Ectodermal cell (in vitro differentiated cells): Measurements from ENCODE around the gene C16orf86.

Experiments used
- H3K27ac ChIP-seq: 2 replicates; pipeline ENCODE4 v1.7.0; 2013; ENCODE audit warnings: mild to moderate bottlenecking, low read depth, low read length; ENCODE audit not compliant: insufficient read depth, poor library complexity, severe bottlenecking
- H3K27me3 ChIP-seq: 2 replicates; pipeline ENCODE4 v1.7.0; 2013; ENCODE audit warnings: mild to moderate bottlenecking, low read length; ENCODE audit not compliant: insufficient read depth, control insufficient read depth, poor library complexity, severe bottlenecking
- H3K36me3 ChIP-seq: one replicate; pipeline ENCODE4 v1.7.0; 2013; ENCODE audit warnings: low read length; ENCODE audit not compliant: control insufficient read depth, insufficient read depth
- H3K4me1 ChIP-seq: one replicate; pipeline ENCODE4 v1.7.0; 2013; ENCODE audit warnings: low read length; ENCODE audit not compliant: control insufficient read depth, insufficient read depth
- H3K4me3 ChIP-seq: 2 replicates; pipeline ENCODE4 v1.7.0; 2013; ENCODE audit warnings: low read depth, low read length, control low read depth; ENCODE audit not compliant: insufficient read depth
- H3K9me3 ChIP-seq: 2 replicates; pipeline ENCODE4 v1.7.0; 2013; ENCODE audit warnings: mild to moderate bottlenecking, low read length, moderate library complexity; ENCODE audit not compliant: control insufficient read depth
- WGBS, 2 experiments: methylation state at CpG; one replicate each; pipeline ENCODE4 v1.1.7; 2013; ENCODE audit warnings: missing lambda C conversion rate in 2 of 2; 5-methylcytosine and 5-hydroxymethylcytosine counted together

The C16orf86 gene

GRCh38 chr16:67647111-67647651 lies 19.4 kb upstream of the C16orf86 start:
- Histone ChIP-seq H3K27ac (no peak overlapping the region), H3K4me3 (no peak overlapping the region), H3K27me3 (peaks cover 28% of the 10 kb centered on the region), H3K36me3 (no peaks in the 10 kb centered on the region), H3K9me3 (no peaks in the 10 kb centered on the region), H3K4me1 (no peaks in the 10 kb centered on the region)
- WGBS, 2 experiments, result 88 to 93% methylated on average over 15 of the region's 15 CpGs

DNA sequence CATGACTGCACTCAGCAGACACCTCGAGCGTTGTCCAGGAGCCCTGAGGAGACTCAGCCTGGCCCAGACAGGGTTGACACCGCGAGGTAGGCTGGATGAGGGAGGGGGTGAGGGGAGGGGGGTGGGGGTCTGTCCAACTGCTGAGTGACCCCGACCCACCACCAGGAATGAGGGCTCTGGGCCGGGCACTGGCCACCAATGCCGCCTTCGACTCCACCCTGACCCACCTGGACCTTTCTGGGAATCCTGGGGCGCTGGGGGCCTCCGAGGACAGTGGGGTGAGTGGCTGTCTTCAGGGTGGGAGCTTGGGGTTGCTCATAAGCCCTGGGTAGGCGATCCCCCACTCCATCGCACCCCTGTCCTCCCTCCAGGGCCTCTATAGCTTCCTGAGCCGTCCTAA lies 18.9 kb upstream of the C16orf86 start:
- Histone ChIP-seq H3K27me3 (peaks cover 30% of the 10 kb centered on the region), H3K27ac (no peak overlapping the region), H3K9me3 (no peaks in the 10 kb centered on the region), H3K4me1 (no peaks in the 10 kb centered on the region), H3K36me3 (no peaks in the 10 kb centered on the region), H3K4me3 (no peak overlapping the region)
- 94 to 95% methylated on average over 11 to 13 of the region's 13 CpGs for WGBS, 2 experiments

- H3K9me3 ChIP-seq, result no peaks in the 10 kb centered on the region
- no peak overlapping the region for H3K4me3 ChIP-seq
- 91 to 92% methylated on average over 65 of the region's 65 CpGs for WGBS, 2 experiments
- H3K27ac ChIP-seq, result no peak overlapping the region
- H3K36me3 ChIP-seq, result no peaks in the 10 kb centered on the region
- H3K27me3 ChIP-seq, result peaks cover 35% of the 10 kb centered on the region
- H3K4me1 ChIP-seq, result no peaks in the 10 kb centered on the region
Observed at GRCh38 chr16:67648088-67648763, 18.4 kb upstream of the C16orf86 start.

GRCh38 chr16:67648764-67649407 lies 17.7 kb upstream of the C16orf86 start:
- peaks cover 39% of the 10 kb centered on the region for H3K27me3 ChIP-seq
- no peak overlapping the region for H3K27ac ChIP-seq
- no peak overlapping the region for H3K4me3 ChIP-seq

DNA sequence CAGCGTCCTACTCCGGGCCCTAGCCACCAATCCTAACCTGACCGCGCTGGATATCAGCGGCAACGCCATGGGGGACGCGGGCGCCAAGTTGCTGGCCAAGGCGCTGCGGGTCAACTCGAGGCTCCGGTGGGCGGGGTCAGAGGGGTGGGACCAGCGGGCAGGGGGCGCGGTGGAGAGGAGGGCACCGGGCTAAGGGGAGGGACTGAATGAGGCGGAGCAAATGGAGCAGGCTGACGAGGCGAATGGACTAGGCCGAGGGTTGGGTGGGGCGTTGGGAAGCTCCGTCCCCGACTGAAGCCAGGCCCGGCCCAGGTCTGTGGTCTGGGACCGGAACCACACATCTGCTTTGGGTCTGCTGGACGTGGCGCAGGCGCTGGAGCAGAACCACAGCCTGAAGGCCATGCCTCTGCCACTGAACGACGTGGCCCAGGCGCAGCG lies 17.1 kb upstream of the C16orf86 start:
- H3K9me3 ChIP-seq, result no peaks in the 10 kb centered on the region
- no peak overlapping the region for H3K4me3 ChIP-seq
- no peaks in the 10 kb centered on the region for H3K36me3 ChIP-seq
- 79% methylated on average over 34 of the region's 34 CpGs for WGBS, 2 experiments
- no peaks in the 10 kb centered on the region for H3K4me1 ChIP-seq
- H3K27me3 ChIP-seq, result peaks cover 39% of the 10 kb centered on the region
- H3K27ac ChIP-seq, result no peak overlapping the region

More at GRCh38 chr16:67648764-67649407, 17.7 kb upstream of the C16orf86 start:
- Histone ChIP-seq H3K36me3 (no peaks in the 10 kb centered on the region), H3K4me1 (no peaks in the 10 kb centered on the region), H3K9me3 (no peaks in the 10 kb centered on the region)
- WGBS, 2 experiments, result 92 to 93% methylated on average over 35 of the region's 35 CpGs

DNA sequence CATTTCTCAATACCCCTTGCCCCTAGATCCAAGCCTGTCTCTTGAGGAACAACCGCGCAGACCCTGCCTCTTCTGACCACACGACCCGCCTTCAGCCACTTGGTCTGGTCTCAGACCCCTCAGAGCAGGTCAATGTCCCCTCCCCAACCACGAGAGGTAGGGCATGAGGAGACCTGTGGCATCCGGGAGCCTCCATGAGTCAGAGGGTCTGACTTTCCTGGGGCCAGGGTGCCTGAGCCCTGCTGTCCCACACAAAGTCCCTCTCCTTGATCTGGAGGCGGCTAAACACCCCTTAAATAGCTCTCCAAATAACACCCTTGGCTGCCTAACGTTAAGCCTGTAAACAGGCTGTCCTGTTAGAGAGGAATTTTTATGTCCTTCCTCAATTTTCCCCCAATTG lies 16.6 kb upstream of the C16orf86 start:
- Histone ChIP-seq H3K9me3 (no peaks in the 10 kb centered on the region), H3K27me3 (peaks cover 38% of the 10 kb centered on the region), H3K4me1 (no peaks in the 10 kb centered on the region), H3K36me3 (no peaks in the 10 kb centered on the region), H3K27ac (no peak overlapping the region), H3K4me3 (no peak overlapping the region)
- 91 to 92% methylated on average over 8 of the region's 8 CpGs for WGBS, 2 experiments

- Histone ChIP-seq H3K9me3 (no peaks in the 10 kb centered on the region), H3K36me3 (no peaks in the 10 kb centered on the region), H3K4me1 (no peaks in the 10 kb centered on the region), H3K27me3 (peaks cover 32% of the 10 kb centered on the region), H3K27ac (no peak overlapping the region), H3K4me3 (no peak overlapping the region)
- whole genome bisulfite sequencing, 2 experiments, result 93 to 95% methylated on average over 7 of the region's 7 CpGs
Observed at GRCh38 chr16:67651039-67651438, 15.6 kb upstream of the C16orf86 start.

GRCh38 chr16:67651847-67652246 lies 14.8 kb upstream of the C16orf86 start:
- 91 to 92% methylated on average over 4 of the region's 4 CpGs for WGBS, 2 experiments
- Histone ChIP-seq H3K9me3 (no peaks in the 10 kb centered on the region), H3K36me3 (no peaks in the 10 kb centered on the region), H3K4me1 (no peaks in the 10 kb centered on the region), H3K4me3 (no peak overlapping the region), H3K27ac (no peak overlapping the region), H3K27me3 (peaks cover 32% of the 10 kb centered on the region)

GRCh38 chr16:67652578-67653127 lies 14.0 kb upstream of the C16orf86 start:
- Histone ChIP-seq H3K27ac (no peak overlapping the region), H3K4me1 (no peaks in the 10 kb centered on the region), H3K36me3 (no peaks in the 10 kb centered on the region), H3K9me3 (no peaks in the 10 kb centered on the region), H3K27me3 (peaks cover 32% of the 10 kb centered on the region), H3K4me3 (peak overlapping the region; percentile 30)
- WGBS, 2 experiments, result 3% methylated on average over 59 of the region's 59 CpGs

GRCh38 chr16:67653128-67653788 lies 13.4 kb upstream of the C16orf86 start:
- WGBS, 2 experiments, result 2 to 3% methylated on average over 68 of the region's 68 CpGs
- no peak overlapping the region for H3K27ac ChIP-seq
- H3K9me3 ChIP-seq, result no peaks in the 10 kb centered on the region
- no peaks in the 10 kb centered on the region for H3K4me1 ChIP-seq
- no peaks in the 10 kb centered on the region for H3K36me3 ChIP-seq
- H3K4me3 ChIP-seq, result peak overlapping the region; percentile 30
- H3K27me3 ChIP-seq, result peaks cover 32% of the 10 kb centered on the region
